Smooth muscle cell (in vitro differentiated cells): Measurements from ENCODE around the gene TGFB2. TPM values are rescaled to one million over a fixed set of nuclear protein-coding genes. Genes with fewer than 3 reads are reported as not detected.

Source experiments
- DNase-seq: peaks from one replicate; lab custom pipeline; 2025; ENCODE audit not compliant: unreplicated experiment; lab: John Stamatoyannopoulos, UW
- H2AFZ ChIP-seq: fragments of 200-600 bp; sonication (generic); 2 replicates; pipeline ENCODE4 v1.6.0; 2016; ENCODE audit warnings: antibody characterized with exemption, low read depth, mild to moderate bottlenecking
- H3F3A ChIP-seq: fragments of 200-600 bp; sonication (generic); 2 replicates; pipeline ENCODE4 v1.6.0; 2017; ENCODE audit warnings: antibody characterized with exemption, low read depth
- H3K27ac ChIP-seq: fragments of 200-600 bp; sonication (generic); 2 replicates; pipeline ENCODE4 v1.5.1; 2016; ENCODE audit warnings: low read depth, mild to moderate bottlenecking
- H3K27me3 ChIP-seq: fragments of 200-600 bp; sonication (generic); 2 replicates; pipeline ENCODE4 v1.6.1; 2016; ENCODE audit warnings: low read depth, mild to moderate bottlenecking
- H3K36me3 ChIP-seq: fragments of 200-600 bp; sonication (generic); 2 replicates; pipeline ENCODE4 v1.5.1; 2016; ENCODE audit warnings: low read depth
- H3K4me1 ChIP-seq: fragments of 200-600 bp; sonication (generic); 2 replicates; pipeline ENCODE4 v1.5.1; 2016; ENCODE audit warnings: low read depth
- H3K4me2 ChIP-seq: fragments of 200-600 bp; sonication (generic); 2 replicates; pipeline ENCODE4 v1.6.0; 2016; ENCODE audit warnings: mild to moderate bottlenecking
- H3K4me3 ChIP-seq: fragments of 200-600 bp; sonication (generic); 2 replicates; pipeline ENCODE4 v1.5.1; 2016; ENCODE audit warnings: mild to moderate bottlenecking
- H3K79me2 ChIP-seq: fragments of 200-600 bp; sonication (generic); 2 replicates; pipeline ENCODE4 v1.6.0; 2016; ENCODE audit warnings: low read depth, mild to moderate bottlenecking
- H3K9ac ChIP-seq: fragments of 200-600 bp; sonication (generic); 2 replicates; pipeline ENCODE4 v1.6.0; 2016; ENCODE audit warnings: low read depth
- H3K9me3 ChIP-seq: fragments of 200-600 bp; sonication (generic); replicated peaks from 2 replicates; pipeline ENCODE4 v1.5.1; 2016; ENCODE audit warnings: low read depth
- H4K20me1 ChIP-seq: fragments of 200-600 bp; sonication (generic); 2 replicates; pipeline ENCODE4 v1.6.0; 2016; ENCODE audit warnings: low read depth
- CTCF ChIP-seq: fragments of 200-600 bp; sonication (generic); IDR thresholded peaks from 2 replicates; pipeline ENCODE4 v1.5.1; 2017; ENCODE audit warnings: borderline replicate concordance, mild to moderate bottlenecking, antibody characterized with exemption; ENCODE audit not compliant: insufficient read depth, poor library complexity, severe bottlenecking
- WGBS: methylation state at CpG from one replicate; pipeline ENCODE4 v1.1.7; 2016; ENCODE audit warnings: low lambda C conversion rate; 5-methylcytosine and 5-hydroxymethylcytosine counted together
- polyA plus RNA-seq: library from polyadenylated mRNA; unstranded; fragments of >200 nt; fragmentation: Nextera tagmentation; extraction: Ambion mirVana; gene quantifications from 2 replicates; pipeline ENCODE4 v1.2.1, GENCODE V29; 2016
- total RNA-seq: library from RNA; depleted of rRNA; stranded (reverse); fragments of >200 nt; gene quantifications from 2 replicates; pipeline ENCODE4 v1.2.3, GENCODE V29; 2014

The TGFB2 gene
- total and polyA plus RNA-seq, 2 experiments from 2014 or later = 29.1 to 63.3 TPM

- Histone ChIP-seq H3K27me3 (no peaks in the 10 kb centered on the region), H3K9me3 (no peaks in the 10 kb centered on the region), H2AFZ (no peak overlapping the region), H3K27ac (no peak overlapping the region), H3K79me2 (no peaks in the 10 kb centered on the region), H3K9ac (no peak overlapping the region), H3K4me2 (no peak overlapping the region), H3F3A (no peaks in the 10 kb centered on the region), H3K36me3 (no peaks in the 10 kb centered on the region), H4K20me1 (no peaks in the 10 kb centered on the region), H3K4me1 (no peaks in the 10 kb centered on the region), H3K4me3 (no peak overlapping the region)
- TF ChIP-seq CTCF = no peak
- 77% methylated on average over 7 of the region's 7 CpGs for WGBS
- DNase-seq = no peak
Measured at GRCh38 chr1:218412171-218412570, 67.0 kb downstream of the TGFB2 start.

- Histone ChIP-seq H2AFZ (no peak overlapping the region), H3K9me3 (no peaks in the 10 kb centered on the region), H3K4me3 (no peak overlapping the region), H3K79me2 (no peaks in the 10 kb centered on the region), H3K9ac (no peak overlapping the region), H3F3A (no peaks in the 10 kb centered on the region), H3K27me3 (no peaks in the 10 kb centered on the region), H3K4me1 (no peaks in the 10 kb centered on the region), H3K36me3 (no peaks in the 10 kb centered on the region), H3K4me2 (no peak overlapping the region), H3K27ac (no peak overlapping the region), H4K20me1 (no peaks in the 10 kb centered on the region)
- 99% methylated on average over 10 of the region's 10 CpGs for WGBS
- TF ChIP-seq CTCF = no peak
- DNase-seq = no peak
Measured at GRCh38 chr1:218413179-218413578, 68.0 kb downstream of the TGFB2 start.

- Histone ChIP-seq H3K27me3 (no peaks in the 10 kb centered on the region), H3F3A (no peaks in the 10 kb centered on the region), H2AFZ (no peak overlapping the region), H3K4me1 (no peaks in the 10 kb centered on the region), H3K79me2 (no peaks in the 10 kb centered on the region), H3K9ac (no peak overlapping the region), H3K36me3 (no peaks in the 10 kb centered on the region), H3K4me2 (no peak overlapping the region), H3K9me3 (no peaks in the 10 kb centered on the region), H4K20me1 (no peaks in the 10 kb centered on the region), H3K27ac (no peak overlapping the region), H3K4me3 (no peak overlapping the region)
- 92% methylated on average over 6 of the region's 6 CpGs for WGBS
- no peak for TF ChIP-seq CTCF
- DNase-seq = no peak
Measured at GRCh38 chr1:218414060-218414728, 69.1 kb downstream of the TGFB2 start.

- DNase-seq = no peak
- Histone ChIP-seq H3K9me3 (no peaks in the 10 kb centered on the region), H3K27me3 (no peaks in the 10 kb centered on the region), H3K36me3 (no peaks in the 10 kb centered on the region), H3K4me2 (no peak overlapping the region), H4K20me1 (peaks cover 5% of the 10 kb centered on the region), H3F3A (no peaks in the 10 kb centered on the region), H3K27ac (no peak overlapping the region), H3K79me2 (no peaks in the 10 kb centered on the region), H3K4me1 (no peaks in the 10 kb centered on the region), H3K9ac (no peak overlapping the region), H2AFZ (no peak overlapping the region), H3K4me3 (no peak overlapping the region)
- 93% methylated on average over 1 of the region's 1 CpG for WGBS
- no peak for TF ChIP-seq CTCF
Measured at GRCh38 chr1:218415726-218416125, 70.6 kb downstream of the TGFB2 start.
